Left ventricle myocardium inferior (tissue), 1 donor: ENCODE measurements around the gene CEND1. TPM values are rescaled to one million over a fixed set of nuclear protein-coding genes. Genes with fewer than 3 reads are reported as not detected.

Experiments
- DNase-seq: peaks from one replicate; pipeline ENCODE4 v3.0.0-alpha.2; 2020
- H3K27ac ChIP-seq: fragments of 200-600 bp; replicated peaks from 2 replicates; pipeline ENCODE4 v1.8.0; 2021
- H3K27me3 ChIP-seq: fragments of 200-600 bp; 2 replicates; pipeline ENCODE4 v1.8.0; 2021; ENCODE audit warnings: low read depth
- H3K36me3 ChIP-seq: fragments of 200-600 bp; 2 replicates; pipeline ENCODE4 v1.8.0; 2021
- H3K4me1 ChIP-seq: fragments of 200-600 bp; 2 replicates; pipeline ENCODE4 v1.8.0; 2021
- H3K4me3 ChIP-seq: fragments of 200-600 bp; 2 replicates; pipeline ENCODE4 v1.8.0; 2021; ENCODE audit warnings: mild to moderate bottlenecking, moderate library complexity
- H3K9me3 ChIP-seq: fragments of 200-600 bp; replicated peaks from 2 replicates; pipeline ENCODE4 v1.8.0; 2021
- CTCF ChIP-seq: fragments of 200-600 bp; IDR thresholded peaks from 2 replicates; pipeline ENCODE4 v1.8.0; 2021; ENCODE audit warnings: antibody characterized with exemption, mild to moderate bottlenecking, borderline replicate concordance
- intact Hi-C: fragments of 100-400 bp; cut with micrococcal nuclease; formaldehyde crosslinking; loops from one replicate; pipeline ENCODE4 v1.11.0; 2022
- total RNA-seq: library from RNA; stranded (reverse); fragmentation: NEBNext Ultra II Directional; extraction: Animal tissue kit (Norgen Biotek cat#: 25700); gene quantifications from one replicate; pipeline ENCODE4 v1.2.1, GENCODE V29; 2021
- donor health status: DM: no; HTN: yes; CAD: no; lungs with severe emphysema.

Gene CEND1
- total RNA-seq, 1 donor from 2014 or later: not detected

- intact Hi-C loops: no loop called here
- peaks cover 89% of the 10 kb centered on the region for H3K4me1 ChIP-seq
- H3K36me3 ChIP-seq: peaks cover 17% of the 10 kb centered on the region
- no peaks in the 10 kb centered on the region for H3K27me3 ChIP-seq
- peak overlapping the region; percentile 73 for H3K4me3 ChIP-seq
- no peaks in the 10 kb centered on the region for H3K9me3 ChIP-seq
- H3K27ac ChIP-seq: peak overlapping the region; percentile 92
- TF ChIP-seq CTCF: no peak
- DNase-seq: peak; percentile 56
Measured at GRCh38 chr11:829176-829846, 39.4 kb upstream of the CEND1 start.

DNA sequence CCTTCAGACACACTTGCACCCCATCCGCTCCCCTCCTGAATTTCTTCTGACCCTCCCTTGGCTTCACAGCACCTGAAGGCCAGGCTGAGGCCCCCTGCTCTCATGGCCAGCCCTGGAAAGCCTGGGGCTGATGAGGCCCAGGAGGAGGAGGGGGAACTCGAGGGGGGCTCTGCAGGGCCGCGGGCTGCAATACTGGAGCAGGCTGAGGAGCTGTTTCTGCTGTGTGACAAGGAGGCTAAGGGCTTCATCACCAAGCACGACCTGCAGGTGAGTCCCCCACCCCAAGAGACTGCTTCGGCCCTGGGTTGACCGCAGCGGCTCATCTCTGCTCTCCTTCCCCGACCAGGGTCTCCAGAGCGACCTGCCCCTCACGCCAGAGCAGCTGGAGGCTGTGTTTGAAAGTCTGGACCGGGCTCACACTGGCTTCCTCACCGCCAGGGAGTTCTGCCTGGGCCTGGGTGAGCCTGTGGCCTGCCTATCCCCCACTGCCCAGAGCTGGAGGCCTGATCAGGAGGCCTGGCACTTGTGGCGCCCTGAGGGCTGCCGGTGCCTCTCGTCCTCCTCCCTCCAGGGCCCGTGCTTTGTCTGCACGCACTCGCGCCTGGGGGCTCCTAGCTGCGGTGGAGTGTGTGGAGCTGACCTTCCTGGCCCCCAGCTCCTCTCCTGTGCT is 38.8 kb upstream of the CEND1 start:
- no peak for DNase-seq
- H3K4me1 ChIP-seq: peaks cover 86% of the 10 kb centered on the region
- H3K4me3 ChIP-seq: peak overlapping the region; percentile 73

DNA sequence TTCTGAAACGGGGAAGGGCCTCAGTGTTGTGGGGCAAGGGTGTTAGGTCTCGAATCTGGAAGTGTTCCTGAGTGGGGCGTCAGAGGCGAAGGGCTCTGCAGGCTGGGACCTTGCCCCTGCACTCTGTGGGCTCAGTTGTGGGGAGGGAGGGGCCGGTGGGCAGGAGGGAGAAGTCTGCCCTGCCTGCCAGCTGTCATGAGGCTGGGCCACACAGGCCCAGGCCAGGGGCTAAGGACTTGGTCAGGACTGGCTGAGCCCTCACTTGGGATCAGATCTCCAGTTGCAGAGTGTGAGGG is 38.0 kb upstream of the CEND1 start, which contains the start of gene CRACR2B:
TSS of gene CRACR2B (plus strand) at position 23 of the 296 bp plus-strand sequence. CDS start 689 bp downstream, outside the sequence.
- H3K4me1 ChIP-seq: peaks cover 87% of the 10 kb centered on the region
- TF ChIP-seq CTCF: no peak
- no peaks in the 10 kb centered on the region for H3K27me3 ChIP-seq
- intact Hi-C loops: no loop called here
- H3K9me3 ChIP-seq: no peaks in the 10 kb centered on the region
- H3K27ac ChIP-seq: peak within 1 kb of the TSS; percentile 92
- peak within 1 kb of the TSS; percentile 73 for H3K4me3 ChIP-seq
- H3K36me3 ChIP-seq: peaks cover 31% of the 10 kb centered on the region
- no peak for DNase-seq

More for the DNA sequence above, 38.8 kb upstream of the CEND1 start:
- intact Hi-C loops: no loop called here
- Histone ChIP-seq H3K27me3 (no peaks in the 10 kb centered on the region), H3K36me3 (peaks cover 24% of the 10 kb centered on the region), H3K27ac (peak overlapping the region; percentile 92), H3K9me3 (no peaks in the 10 kb centered on the region)
- no peak for TF ChIP-seq CTCF

DNA sequence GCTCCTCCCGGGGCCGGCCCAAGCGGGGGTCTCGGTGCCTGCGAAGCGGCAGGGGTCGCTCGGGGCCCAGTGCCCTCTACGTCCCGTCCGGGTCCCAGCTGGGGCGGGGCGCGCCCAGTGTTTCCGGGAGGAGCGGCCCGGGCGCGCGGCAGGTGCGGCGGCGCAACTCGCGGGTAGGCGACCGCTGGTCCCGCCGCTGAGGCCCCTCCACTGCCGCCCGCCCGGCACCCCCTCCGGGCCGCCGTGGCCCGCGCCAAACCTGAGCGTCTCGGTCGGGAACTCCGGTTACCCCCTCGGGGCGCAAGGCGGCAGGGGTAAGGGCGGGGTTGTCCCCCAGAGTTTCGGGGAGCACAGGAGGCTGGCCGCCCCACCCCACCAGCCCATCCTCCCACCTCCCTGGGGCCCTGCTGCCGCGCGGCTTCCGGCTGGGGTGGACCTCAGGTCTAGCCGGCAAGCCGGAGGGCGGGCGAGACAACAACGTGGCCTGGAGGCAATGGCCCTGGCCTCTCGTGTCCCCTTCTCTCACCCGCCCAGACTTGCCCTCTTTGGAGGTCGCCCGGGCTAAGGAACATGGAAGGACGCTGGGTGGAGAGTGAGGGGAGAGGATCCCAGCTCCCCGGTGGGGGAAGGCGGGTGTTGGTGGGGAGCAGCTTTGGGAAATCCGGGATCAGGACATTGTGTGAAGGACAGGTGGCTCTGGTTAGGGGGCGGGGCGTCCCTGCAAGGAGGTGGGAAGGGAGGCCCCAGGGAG is 37.4 kb upstream of the CEND1 start:
- no peak for DNase-seq
- no peak for TF ChIP-seq CTCF
- peak overlapping the region; percentile 92 for H3K27ac ChIP-seq
- no peaks in the 10 kb centered on the region for H3K27me3 ChIP-seq
- peaks cover 37% of the 10 kb centered on the region for H3K36me3 ChIP-seq
- peak overlapping the region; percentile 73 for H3K4me3 ChIP-seq
- peaks cover 88% of the 10 kb centered on the region for H3K4me1 ChIP-seq
- intact Hi-C loops: no loop called here
- no peaks in the 10 kb centered on the region for H3K9me3 ChIP-seq

GRCh38 chr11:826836-827145 is 36.9 kb upstream of the CEND1 start:
- H3K27me3 ChIP-seq: no peaks in the 10 kb centered on the region
- H3K4me3 ChIP-seq: peak overlapping the region; percentile 73
- DNase-seq: no peak
- intact Hi-C loops: no loop called here
- peaks cover 42% of the 10 kb centered on the region for H3K36me3 ChIP-seq
- H3K9me3 ChIP-seq: no peaks in the 10 kb centered on the region
- H3K27ac ChIP-seq: peak overlapping the region; percentile 92
- no peak for TF ChIP-seq CTCF
- peaks cover 88% of the 10 kb centered on the region for H3K4me1 ChIP-seq
